ENCODE results near the gene PODN.

PODN gene

GRCh38 chr1:53061859-53062707 lies at the start of gene PODN:
Gene PODN (plus strand): TSS chr1:53062213. CDS start chr1:53069856, 7,643 bp downstream.
- no peak for DNase-seq

DNA sequence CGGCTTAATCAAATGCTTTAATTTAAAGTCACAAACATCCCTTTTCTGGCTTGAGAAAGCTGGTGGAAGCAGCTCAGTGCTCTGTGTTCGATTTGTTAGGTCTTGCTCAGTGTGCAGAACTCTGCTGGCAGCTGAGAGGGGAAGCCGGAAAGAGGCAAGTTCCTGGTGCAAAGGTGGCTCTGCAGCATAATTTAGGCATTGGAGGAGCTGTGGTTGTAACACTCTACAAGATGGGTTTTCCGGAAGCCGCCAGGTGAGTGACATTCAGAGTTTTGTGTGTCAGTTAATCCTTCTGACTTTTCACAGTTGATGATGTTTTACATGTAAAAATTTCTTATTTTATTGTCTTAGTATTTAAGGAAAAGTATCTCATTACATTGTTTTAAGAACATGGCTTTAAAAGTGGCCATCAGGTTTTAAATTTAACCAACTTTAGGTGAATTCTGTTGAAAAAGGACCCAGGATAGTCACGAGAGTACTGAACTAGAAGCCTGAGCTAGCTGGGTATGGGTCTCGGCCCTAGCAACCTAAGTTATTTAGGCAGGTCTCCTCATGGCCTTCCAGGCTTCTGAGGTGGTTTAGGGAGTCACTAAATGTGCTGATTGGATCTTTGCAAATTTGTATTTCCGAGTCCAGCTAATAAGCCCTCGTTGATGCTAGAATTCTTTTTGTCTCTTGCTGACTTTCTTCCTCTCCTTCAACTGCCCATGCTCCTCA lies 47.1 kb upstream of the PODN start:
- DNase-seq, result peak; percentile 91

DNA sequence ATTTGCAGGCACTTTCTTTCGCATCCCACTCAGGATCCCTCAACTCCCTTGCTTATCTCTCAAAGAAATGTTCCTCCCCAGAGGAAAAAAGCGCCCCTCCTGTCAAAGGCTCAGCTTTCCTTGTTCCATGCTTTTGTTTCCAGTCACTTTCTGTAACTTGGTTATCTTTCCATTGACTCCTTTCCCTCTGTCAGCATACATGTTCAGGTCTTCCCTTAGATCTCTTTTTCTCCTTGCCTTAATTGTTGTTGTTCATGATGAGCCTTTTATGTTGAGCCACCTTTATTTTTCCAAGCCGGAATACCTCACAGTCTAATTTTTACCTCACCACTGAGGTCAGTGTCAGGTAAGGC lies 46.5 kb upstream of the PODN start:
- no peak for DNase-seq

- no peak for DNase-seq
Measured at GRCh38 chr1:53016705-53017104, 45.3 kb upstream of the PODN start.

- no peak for DNase-seq
Measured at GRCh38 chr1:53020588-53020987, 41.4 kb upstream of the PODN start.

GRCh38 chr1:53022179-53022578 lies 39.8 kb upstream of the PODN start:
- DNase-seq, result no peak

GRCh38 chr1:53023546-53023945 lies 38.5 kb upstream of the PODN start:
- no peak for DNase-seq

DNA sequence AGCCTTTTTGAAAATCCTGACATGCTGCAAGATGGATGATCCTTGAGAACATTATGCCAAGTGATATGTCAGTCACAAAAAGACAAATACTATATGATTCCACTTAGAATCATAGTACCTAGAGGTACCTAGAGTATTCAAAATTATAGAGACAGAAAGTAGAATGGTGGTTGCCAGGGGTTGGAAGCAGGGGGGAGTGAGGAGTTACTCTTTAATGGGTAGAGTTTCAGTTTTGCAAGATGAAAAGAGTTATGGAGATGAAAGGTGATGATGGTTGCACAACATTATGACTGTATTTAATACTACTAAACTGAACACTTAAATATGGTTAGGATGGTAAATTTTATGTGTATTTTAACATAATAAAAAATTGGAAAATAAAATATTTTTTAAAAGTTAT lies 37.9 kb upstream of the PODN start:
- no peak for DNase-seq

- no peak for DNase-seq
Measured at GRCh38 chr1:53025034-53025768, 36.8 kb upstream of the PODN start.

- no peak for DNase-seq
Measured at GRCh38 chr1:53025769-53026112, 36.3 kb upstream of the PODN start.

GRCh38 chr1:53026254-53026653 lies 35.8 kb upstream of the PODN start:
- DNase-seq, result no peak

- DNase-seq, result no peak
Measured at GRCh38 chr1:53031732-53032131, 30.3 kb upstream of the PODN start.

DNA sequence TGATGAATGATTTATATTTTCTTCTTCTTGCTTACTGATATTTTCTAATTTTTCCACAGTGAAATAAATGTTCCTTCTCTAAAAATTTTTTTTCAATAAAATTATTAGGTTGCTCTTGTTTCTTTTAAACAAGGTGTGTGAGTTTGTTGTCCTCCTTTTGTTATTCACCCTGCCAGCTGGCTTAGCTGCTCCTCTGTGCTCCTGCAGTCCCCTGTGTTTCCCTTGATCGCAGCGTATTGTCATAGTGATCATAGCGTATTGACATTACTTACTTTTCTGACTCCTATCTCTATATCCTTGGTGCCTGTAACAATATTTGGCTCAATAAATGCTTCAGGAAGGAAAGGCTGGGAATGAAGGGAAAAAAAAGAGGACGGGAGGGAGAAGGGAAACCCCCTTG lies 24.9 kb upstream of the PODN start:
- no peak for DNase-seq

- DNase-seq, result no peak
Measured at GRCh38 chr1:53038566-53038965, 23.4 kb upstream of the PODN start.

DNA sequence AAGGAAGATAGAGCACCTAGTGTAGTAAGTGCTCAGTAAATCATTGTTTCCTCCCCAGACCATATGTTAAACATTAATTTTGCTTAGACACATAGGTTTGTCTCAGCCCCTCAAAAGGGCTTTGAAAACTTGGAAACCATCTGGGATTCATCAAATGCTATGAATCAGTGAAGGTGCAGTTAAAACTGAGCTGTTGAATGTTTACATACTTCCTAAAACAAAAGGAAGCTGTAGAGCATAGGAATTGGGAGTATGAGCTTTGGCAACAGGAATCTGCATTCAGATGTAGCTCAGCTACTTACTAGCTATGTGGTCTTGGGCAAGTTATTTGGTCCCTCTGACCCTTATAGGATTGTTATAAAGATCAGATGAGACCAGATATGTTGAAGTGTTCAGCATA lies 18.7 kb upstream of the PODN start:
- no peak for DNase-seq

GRCh38 chr1:53044926-53045325 lies 17.1 kb upstream of the PODN start:
- DNase-seq, result no peak

DNA sequence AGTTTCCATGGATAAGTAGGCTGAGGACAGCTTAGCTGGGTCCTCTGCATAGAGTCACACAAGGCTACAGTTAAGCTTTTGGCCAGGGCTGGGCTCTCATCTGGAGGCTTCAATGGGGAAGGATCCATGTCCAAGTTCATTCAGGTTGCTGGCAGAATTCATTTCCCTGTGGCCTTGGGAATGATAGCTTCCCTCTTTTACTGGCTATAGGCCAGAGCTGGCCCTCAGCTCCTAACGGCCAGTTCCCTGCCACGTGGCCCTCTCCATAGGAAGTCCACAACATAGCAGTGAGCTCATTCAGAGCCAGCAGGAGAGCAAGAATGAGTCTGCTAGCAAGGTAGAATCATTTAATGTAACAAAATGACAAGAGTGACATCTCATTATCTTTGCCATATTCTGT lies 15.1 kb upstream of the PODN start:
- no peak for DNase-seq

GRCh38 chr1:53047737-53048736 lies 14.0 kb upstream of the PODN start:
- no peak for DNase-seq

DNA sequence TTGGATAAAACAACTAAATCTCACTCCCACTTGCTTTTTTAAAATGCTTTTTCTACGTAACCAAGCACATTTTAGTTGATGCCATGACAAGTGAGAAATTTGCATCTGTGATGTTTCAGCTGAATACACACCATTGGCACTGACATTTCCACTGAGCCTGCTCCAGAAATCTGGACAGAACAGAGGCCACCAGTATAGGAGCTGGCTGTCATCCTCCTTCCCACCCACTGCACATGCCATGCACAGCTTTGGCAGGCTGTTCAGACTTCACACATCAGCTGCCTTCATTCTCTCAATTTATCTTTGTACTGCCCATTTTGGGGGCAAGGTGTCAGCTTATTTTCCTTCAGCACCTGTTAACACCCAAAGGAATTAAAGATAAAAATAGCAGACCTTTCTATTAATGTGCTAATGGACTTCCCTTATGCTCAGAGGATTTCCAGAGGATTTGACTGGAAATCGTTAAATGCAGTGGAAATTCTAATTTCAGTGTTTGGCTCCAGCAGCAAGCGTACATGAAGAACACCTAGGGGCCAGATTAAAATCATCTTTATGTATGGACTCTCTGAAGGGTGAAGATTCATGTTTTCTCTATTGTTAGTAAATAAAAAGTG lies 12.9 kb upstream of the PODN start:
- no peak for DNase-seq

GRCh38 chr1:53049574-53049967 lies 12.4 kb upstream of the PODN start:
- DNase-seq, result no peak

GRCh38 chr1:53050310-53050709 lies 11.7 kb upstream of the PODN start:
- no peak for DNase-seq

- no peak for DNase-seq
Measured at GRCh38 chr1:53051676-53052075, 10.3 kb upstream of the PODN start.
